GM23248 (cell line): ENCODE results near the gene PLA2G4E. TPM values are rescaled to one million over a fixed set of nuclear protein-coding genes. Genes with fewer than 3 reads are reported as not detected.

Experiments used
- DNase-seq: peaks from one replicate; pipeline ENCODE4 v3.0.0-alpha.2; 2015
- H2AFZ ChIP-seq: fragments of 200-600 bp; sonication (generic); 2 replicates; pipeline ENCODE4 v1.6.1; 2016; ENCODE audit warnings: antibody characterized with exemption
- H3F3A ChIP-seq: fragments of 200-600 bp; sonication (generic); 2 replicates; pipeline ENCODE4 v1.6.1; 2016; ENCODE audit warnings: mild to moderate bottlenecking, antibody characterized with exemption, mixed run types; ENCODE audit not compliant: insufficient read depth
- H3K27ac ChIP-seq: fragments of 200-600 bp; sonication (generic); 2 replicates; pipeline ENCODE4 v1.5.1; 2016; ENCODE audit warnings: mild to moderate bottlenecking
- H3K27me3 ChIP-seq: fragments of 200-600 bp; sonication (generic); replicated peaks from 2 replicates; pipeline ENCODE4 v1.6.1; 2016; ENCODE audit warnings: mild to moderate bottlenecking; ENCODE audit not compliant: insufficient read depth
- H3K36me3 ChIP-seq: fragments of 200-600 bp; sonication (generic); 2 replicates; pipeline ENCODE4 v1.6.1; 2016; ENCODE audit warnings: low read depth, mild to moderate bottlenecking
- H3K4me1 ChIP-seq: fragments of 200-600 bp; sonication (generic); 2 replicates; pipeline ENCODE4 v1.6.1; 2016; ENCODE audit warnings: mild to moderate bottlenecking; ENCODE audit not compliant: insufficient read depth
- H3K4me2 ChIP-seq: fragments of 200-600 bp; sonication (generic); one replicate; pipeline ENCODE4 v1.6.1; 2016; ENCODE audit warnings: mild to moderate bottlenecking; ENCODE audit not compliant: unreplicated experiment
- H3K4me3 ChIP-seq: fragments of 200-600 bp; sonication (generic); 2 replicates; pipeline ENCODE4 v1.5.1; 2016; ENCODE audit warnings: mild to moderate bottlenecking
- H3K79me2 ChIP-seq: fragments of 200-600 bp; sonication (generic); 2 replicates; pipeline ENCODE4 v1.6.1; 2016; ENCODE audit warnings: mild to moderate bottlenecking; ENCODE audit not compliant: insufficient read depth
- H3K9ac ChIP-seq: fragments of 200-600 bp; sonication (generic); 2 replicates; pipeline ENCODE4 v1.6.1; 2016; ENCODE audit warnings: mild to moderate bottlenecking
- H3K9me2 ChIP-seq: fragments of 200-600 bp; sonication (generic); 2 replicates; pipeline ENCODE4 v1.6.1; 2016; ENCODE audit warnings: mixed run types, mild to moderate bottlenecking, moderate library complexity; ENCODE audit not compliant: insufficient read depth
- H3K9me3 ChIP-seq: fragments of 200-600 bp; sonication (generic); one replicate; pipeline ENCODE4 v1.6.1; 2017; ENCODE audit warnings: low read depth
- H4K20me1 ChIP-seq: fragments of 200-600 bp; sonication (generic); 2 replicates; pipeline ENCODE4 v1.6.0; 2016; ENCODE audit not compliant: insufficient read depth
- EZH2 ChIP-seq: fragments of 200-600 bp; sonication (generic); IDR thresholded peaks from 2 replicates; pipeline ENCODE4 v1.6.1; 2018; ENCODE audit warnings: antibody characterized with exemption, mild to moderate bottlenecking; ENCODE audit not compliant: insufficient read depth, poor library complexity, severe bottlenecking
- EZH2phosphoT487 ChIP-seq: fragments of 200-600 bp; sonication (generic); IDR thresholded peaks from 2 replicates; pipeline ENCODE4 v1.6.1; 2018; ENCODE audit warnings: antibody characterized with exemption, moderate library complexity, mild to moderate bottlenecking, low read depth; ENCODE audit not compliant: insufficient read depth
- WGBS, 2 experiments: methylation state at CpG; one replicate each; pipeline ENCODE4 v1.1.6; 2015 to 2017; ENCODE audit warnings: low lambda C conversion rate in 2 of 2, low coverage in 1 of 2; ENCODE audit errors: missing lambda C conversion rate in 2 of 2; 5-methylcytosine and 5-hydroxymethylcytosine counted together
- in situ Hi-C: fragments of 300-500 bp; cut with MboI; formaldehyde crosslinking; loops from 2 replicates; pipeline ENCODE4 v1.15.0; 2020
- polyA plus RNA-seq: library from polyadenylated mRNA; unstranded; fragments of >200 nt; fragmentation: Nextera tagmentation; extraction: Ambion mirVana; gene quantifications from 2 replicates; pipeline ENCODE4 v1.2.1, GENCODE V29; 2016
- total RNA-seq: library from RNA; depleted of rRNA; stranded (reverse); fragments of >200 nt; shearing (Covaris generic); gene quantifications from 2 replicates; pipeline ENCODE4 v1.2.3, GENCODE V29; 2014

Gene PLA2G4E
- total and polyA plus RNA-seq, 2 experiments from 2014 or later: not detected

DNA sequence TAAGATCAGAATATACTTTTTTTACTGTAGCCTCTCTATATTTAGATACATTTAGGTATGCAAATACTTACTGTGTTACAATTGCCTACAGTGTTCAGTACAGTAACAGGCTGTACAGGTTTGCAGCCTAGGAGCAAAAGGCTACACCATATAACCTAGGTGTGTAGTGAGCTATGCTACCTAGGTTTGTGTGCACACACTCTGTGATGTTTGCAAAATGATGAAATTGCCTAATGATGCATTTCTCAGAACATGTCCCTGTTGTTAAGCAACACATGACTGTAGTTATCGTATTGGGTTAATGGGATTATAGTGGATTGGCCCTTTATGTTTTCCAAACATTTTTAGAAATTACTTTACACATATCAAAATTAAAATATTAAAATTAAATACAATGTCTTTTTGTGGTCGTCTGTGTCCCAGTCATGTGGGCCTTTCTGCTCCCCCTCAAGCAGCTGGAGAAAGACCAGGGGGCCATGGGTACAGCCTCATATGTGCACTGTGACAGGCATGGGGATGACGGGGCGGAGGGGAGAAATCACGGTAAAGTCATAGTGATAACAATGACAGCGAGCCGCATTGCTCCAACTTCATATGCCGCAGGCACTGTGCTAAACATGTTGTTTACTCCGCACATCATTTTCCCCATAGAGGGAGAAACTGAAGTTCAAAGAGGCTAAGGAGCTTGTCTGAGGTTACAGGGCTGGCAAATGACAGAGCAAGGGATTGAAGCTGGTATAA is 27.4 kb upstream of the PLA2G4E start:
- Histone ChIP-seq H4K20me1 (no peaks in the 10 kb centered on the region), H2AFZ (no peak overlapping the region), H3K36me3 (no peaks in the 10 kb centered on the region), H3K27me3 (peaks cover 6% of the 10 kb centered on the region), H3F3A (no peaks in the 10 kb centered on the region), H3K4me1 (no peaks in the 10 kb centered on the region), H3K9me2 (no peaks in the 10 kb centered on the region), H3K4me2 (no peak overlapping the region), H3K9ac (no peak overlapping the region), H3K27ac (no peak overlapping the region), H3K9me3 (no peaks in the 10 kb centered on the region), H3K79me2 (no peaks in the 10 kb centered on the region), H3K4me3 (no peak overlapping the region)
- in situ Hi-C loops: no loop called here
- no peak for DNase-seq
- 66 to 69% methylated on average over 9 of the region's 9 CpGs for WGBS, 2 experiments
- TF ChIP-seq EZH2phosphoT487 (no peak), EZH2 (no peak)

DNA sequence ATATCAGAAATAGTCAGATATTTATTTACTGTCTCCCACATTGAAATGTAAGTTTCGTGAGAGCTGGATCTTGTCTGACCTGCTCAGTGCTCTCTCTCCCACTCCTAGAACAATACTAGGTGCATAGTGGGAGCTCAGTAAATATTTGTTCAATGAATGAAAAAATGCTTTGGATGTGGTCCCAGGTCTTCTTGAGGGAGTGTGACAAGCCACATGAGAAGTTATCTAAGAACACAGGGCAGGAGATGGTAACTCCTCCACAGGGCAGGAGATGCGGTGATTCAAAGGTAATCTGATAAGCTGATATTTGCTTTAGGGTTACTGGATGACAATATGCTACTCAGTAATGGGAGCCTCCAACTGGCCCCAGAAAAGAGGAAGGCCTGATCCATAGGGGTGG is 25.8 kb upstream of the PLA2G4E start:
- H3K9me3 ChIP-seq: no peaks in the 10 kb centered on the region
- H3K79me2 ChIP-seq: no peaks in the 10 kb centered on the region
- no peak for DNase-seq
- no peak overlapping the region for H3K9ac ChIP-seq
- no peak overlapping the region for H2AFZ ChIP-seq
- no peaks in the 10 kb centered on the region for H3F3A ChIP-seq
- no peak overlapping the region for H3K4me3 ChIP-seq
- H4K20me1 ChIP-seq: no peaks in the 10 kb centered on the region
- WGBS, 2 experiments: 91 to 93% methylated on average over 2 of the region's 2 CpGs
- no peaks in the 10 kb centered on the region for H3K9me2 ChIP-seq
- no peaks in the 10 kb centered on the region for H3K4me1 ChIP-seq
- no peaks in the 10 kb centered on the region for H3K36me3 ChIP-seq
- H3K27ac ChIP-seq: no peak overlapping the region
- in situ Hi-C loops: no loop called here
- H3K27me3 ChIP-seq: peaks cover 6% of the 10 kb centered on the region
- H3K4me2 ChIP-seq: no peak overlapping the region
- TF ChIP-seq EZH2 (no peak), EZH2phosphoT487 (no peak)

DNA sequence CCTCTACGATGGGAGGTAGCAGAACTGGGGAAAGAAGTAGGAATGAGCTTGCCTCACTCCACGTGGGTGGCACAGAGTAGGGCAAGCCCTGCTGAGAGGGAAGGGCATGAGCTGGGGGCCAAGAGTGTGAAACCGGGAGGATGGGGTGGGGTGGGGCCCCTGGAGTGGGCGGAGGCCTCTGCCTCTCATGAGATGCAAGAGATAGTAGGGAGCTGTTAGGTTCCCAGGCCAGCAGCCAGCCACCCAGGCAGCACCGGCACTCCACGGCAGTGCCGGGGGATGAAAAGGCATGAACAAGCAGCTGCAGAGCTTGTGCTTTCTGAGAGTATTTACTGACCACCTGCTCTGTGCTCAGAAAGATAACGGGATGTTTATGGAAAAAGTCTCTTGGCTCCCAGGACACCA is 24.4 kb upstream of the PLA2G4E start:
- no peak for TF ChIP-seq EZH2phosphoT487
- TF ChIP-seq EZH2: no peak
- 61 to 64% methylated on average over 8 of the region's 8 CpGs for WGBS, 2 experiments

DNA sequence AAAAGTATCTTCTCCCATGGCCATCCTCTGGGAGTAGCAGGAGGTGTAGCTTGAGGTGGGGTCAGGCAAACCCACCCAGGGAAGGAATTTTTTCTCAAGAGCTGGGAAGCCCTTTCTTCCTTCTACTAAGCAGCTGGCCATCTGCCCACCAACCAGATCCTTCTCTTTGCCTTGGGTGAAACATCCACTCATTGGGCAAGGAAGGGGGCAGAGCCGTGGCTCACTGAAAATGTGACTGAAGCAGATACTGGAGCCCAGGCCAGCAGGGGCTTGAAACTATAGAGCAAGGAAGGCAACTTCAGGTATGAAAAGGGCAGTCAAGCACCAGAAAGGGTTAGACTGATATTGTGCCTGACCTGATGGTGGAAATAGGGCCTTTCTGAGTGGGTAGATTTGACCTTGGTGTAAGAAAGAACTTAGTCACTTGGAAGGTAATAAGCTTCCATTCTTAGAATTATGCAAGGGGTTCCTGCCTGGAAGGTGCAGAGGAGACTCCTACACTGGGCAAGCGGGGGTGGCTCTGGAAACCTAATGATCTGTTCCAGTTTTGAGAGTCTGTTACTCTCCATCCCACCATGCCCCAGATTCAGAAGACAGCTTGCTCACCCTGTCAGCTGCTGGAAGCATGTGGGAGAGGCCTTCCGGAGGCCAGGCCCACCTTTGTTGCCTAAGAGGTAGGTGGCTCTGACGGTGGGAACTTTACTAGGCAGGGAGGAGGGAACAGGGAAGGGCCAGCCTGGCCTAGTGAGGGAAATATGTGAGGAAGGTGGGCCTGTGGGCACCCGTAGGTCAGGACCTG is 22.0 kb upstream of the PLA2G4E start:
- H3K9me3 ChIP-seq: no peaks in the 10 kb centered on the region
- in situ Hi-C loops: no loop called here
- no peak overlapping the region for H3K27ac ChIP-seq
- H2AFZ ChIP-seq: no peak overlapping the region
- H3K9me2 ChIP-seq: no peaks in the 10 kb centered on the region
- 57 to 59% methylated on average over 5 of the region's 5 CpGs for WGBS, 2 experiments
- H4K20me1 ChIP-seq: no peaks in the 10 kb centered on the region
- no peaks in the 10 kb centered on the region for H3K36me3 ChIP-seq
- no peak overlapping the region for H3K4me3 ChIP-seq
- no peaks in the 10 kb centered on the region; the same call in 1 of the 2 replicates for H3K27me3 ChIP-seq
- TF ChIP-seq EZH2 (no peak), EZH2phosphoT487 (no peak)
- no peak for DNase-seq
- H3F3A ChIP-seq: no peaks in the 10 kb centered on the region
- H3K4me2 ChIP-seq: no peak overlapping the region
- no peaks in the 10 kb centered on the region for H3K4me1 ChIP-seq
- no peaks in the 10 kb centered on the region for H3K79me2 ChIP-seq
- no peak overlapping the region for H3K9ac ChIP-seq

More for the DNA sequence above, 24.4 kb upstream of the PLA2G4E start:
- DNase-seq: no peak
- Histone ChIP-seq H3K9me2 (no peaks in the 10 kb centered on the region), H3K79me2 (no peaks in the 10 kb centered on the region), H3K4me1 (no peaks in the 10 kb centered on the region), H3K36me3 (no peaks in the 10 kb centered on the region), H3K9ac (no peak overlapping the region), H3K27ac (no peak overlapping the region), H3K27me3 (peaks cover 2% of the 10 kb centered on the region), H3K4me3 (no peak overlapping the region), H3F3A (no peaks in the 10 kb centered on the region), H3K4me2 (no peak overlapping the region), H4K20me1 (no peaks in the 10 kb centered on the region), H3K9me3 (no peaks in the 10 kb centered on the region), H2AFZ (no peak overlapping the region)
- in situ Hi-C loops: no loop called here
